Measurements from ENCODE around the gene EEF1A2.

EEF1A2 gene

DNA sequence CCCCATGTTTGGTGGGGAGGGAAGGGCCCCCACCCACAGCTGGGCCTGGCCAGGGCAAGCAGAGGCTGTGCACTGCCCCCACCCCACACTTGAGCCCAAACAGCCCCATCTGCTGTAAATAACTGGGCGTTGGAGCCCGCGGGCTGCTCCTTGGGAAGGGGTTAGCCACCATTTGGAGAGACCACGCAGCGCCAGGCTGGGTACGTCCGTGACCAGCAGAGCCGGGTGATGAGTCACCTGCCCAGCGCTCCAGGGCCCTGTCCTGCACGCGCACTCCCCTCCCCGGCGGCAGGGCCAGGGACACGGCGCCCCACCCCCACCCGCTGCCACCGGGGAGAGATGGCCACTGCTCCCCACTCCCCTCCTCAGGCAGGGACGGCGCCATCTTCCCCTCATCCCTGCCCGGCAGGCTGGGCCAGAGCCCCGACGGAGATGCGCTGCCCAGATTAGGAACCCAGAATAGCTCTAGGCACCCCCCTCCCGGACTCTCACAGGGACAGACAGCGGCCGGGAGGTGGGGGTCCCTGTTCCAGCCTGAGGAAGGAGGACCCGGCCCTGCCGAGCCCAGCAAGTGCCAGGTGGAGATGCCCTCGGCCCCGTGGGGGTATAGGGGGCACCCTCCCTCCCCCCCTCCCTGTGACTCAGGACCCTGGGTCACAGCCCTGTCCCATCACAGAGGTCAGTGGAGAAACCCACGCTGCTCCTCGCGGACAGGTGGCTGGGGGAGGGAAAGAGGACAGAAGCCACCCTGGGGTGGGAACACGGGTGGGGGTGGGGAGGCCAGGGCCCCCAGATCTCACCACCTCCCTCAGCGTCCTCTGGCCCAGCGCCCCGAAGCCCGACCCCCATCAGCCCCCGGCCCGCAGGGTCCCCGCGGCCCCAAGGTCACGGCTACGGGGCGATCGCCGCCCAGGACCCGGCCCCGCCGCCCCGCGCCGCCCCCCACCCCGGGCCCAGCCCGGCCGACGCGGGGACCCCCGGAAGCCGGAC lies 642 bp downstream of the EEF1A2 start:
- DNase-seq = peak in 1 of 2 experiments; percentile 26

DNA sequence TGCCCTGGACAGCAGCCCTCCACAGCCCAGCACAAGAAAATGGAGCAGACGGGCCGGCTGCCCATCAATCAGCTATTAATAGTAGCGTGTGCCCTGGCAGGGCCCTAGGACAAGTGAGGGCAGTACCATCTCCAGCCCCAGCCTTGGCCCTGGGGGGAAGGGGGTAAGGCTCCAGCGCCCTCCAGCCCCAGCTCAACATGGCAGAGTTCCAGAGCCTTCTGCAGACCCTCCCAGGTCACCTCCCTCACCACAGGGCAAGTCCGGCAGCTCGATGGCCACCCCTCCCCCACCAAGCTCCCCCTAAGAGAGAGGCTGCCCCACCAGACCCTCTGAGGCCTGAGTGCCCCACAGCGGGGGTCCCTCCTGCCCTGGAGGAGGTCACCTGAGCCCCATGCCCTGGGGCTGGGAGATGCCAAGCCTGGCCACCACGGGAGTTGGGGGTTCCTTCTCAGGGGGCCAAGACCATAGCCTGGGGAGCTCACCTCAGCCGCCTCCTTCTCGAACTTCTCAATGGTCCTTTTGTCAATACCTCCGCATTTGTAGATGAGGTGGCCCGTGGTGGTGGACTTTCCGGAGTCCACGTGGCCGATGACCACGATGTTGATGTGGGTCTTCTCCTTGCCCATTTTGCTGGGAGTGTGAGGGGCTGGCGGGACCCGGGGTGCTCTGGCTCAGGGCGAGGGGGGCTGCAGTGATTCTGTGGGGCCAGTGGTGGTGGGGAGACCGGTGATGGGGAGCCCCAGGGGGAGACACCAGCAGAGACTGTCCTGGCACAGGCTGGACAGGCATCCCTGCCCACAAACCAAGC lies 1.5 kb downstream of the EEF1A2 start:
- DNase-seq = no peak

DNA sequence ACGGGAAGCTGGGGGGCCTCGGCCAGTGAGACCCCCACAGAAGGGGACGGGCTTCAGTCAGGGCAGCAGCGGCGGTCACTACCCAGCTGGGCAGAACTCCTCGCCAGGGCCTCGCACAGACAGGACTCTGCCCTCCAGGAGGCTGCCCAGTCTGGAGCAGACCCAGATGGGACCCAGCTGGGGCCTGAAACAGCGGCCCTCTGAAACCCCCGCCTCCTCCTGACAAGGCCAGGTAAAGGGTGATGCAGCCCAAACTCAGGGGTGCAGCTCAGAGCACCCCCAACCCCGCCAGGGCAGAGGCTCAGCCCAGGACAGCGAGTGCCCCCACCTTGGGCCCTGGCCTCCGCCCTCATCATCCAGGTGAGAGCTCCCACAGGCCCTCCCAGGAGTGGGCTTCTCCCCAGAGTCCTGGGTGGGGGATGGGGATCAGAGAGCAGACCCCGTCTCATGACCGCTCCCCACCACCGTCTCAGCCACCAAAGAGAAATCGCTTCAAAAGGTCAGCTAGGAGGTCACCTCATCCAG lies 2.2 kb downstream of the EEF1A2 start:
- no peak for DNase-seq

DNA sequence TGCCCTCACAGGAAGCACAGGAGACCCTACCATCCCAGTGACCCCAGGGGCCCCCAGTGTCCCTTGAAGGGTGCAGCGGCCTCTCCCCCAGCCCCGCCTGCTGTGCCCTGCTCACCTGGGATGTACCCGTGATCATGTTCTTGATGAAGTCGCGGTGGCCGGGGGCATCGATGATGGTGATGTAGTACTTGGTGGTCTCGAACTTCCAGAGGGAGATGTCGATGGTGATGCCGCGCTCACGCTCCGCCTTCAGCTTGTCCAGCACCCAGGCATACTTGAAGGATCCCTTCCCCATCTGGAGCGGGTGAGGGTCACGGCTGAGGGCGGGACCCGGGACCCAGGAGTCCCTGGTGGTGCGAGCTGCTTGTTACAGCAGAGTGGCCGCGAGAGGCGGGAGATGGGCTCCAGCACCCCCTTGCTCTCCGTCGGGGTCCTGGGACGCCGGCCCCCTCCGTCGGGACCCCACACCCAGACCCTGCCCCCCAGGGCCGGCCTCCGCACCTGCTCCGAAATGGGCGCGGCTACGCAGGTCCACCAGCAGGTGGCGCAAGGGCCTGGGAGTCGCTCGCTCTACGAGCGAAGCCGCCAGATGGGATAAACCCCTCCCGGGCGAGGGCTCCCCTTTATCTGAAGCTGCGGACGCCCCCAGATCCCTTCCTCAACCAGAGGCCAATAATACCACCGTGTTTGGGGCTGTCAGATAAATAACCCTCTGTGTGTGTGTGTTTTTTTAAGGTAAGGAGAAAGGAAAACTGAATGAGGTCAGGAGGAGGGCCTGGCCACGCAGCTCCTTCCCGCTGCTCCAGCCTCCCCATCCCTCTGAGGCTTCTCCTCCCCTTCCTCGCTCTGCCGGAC lies 2.9 kb downstream of the EEF1A2 start:
- DNase-seq = peak in 1 of 2 experiments; percentile 45

DNA sequence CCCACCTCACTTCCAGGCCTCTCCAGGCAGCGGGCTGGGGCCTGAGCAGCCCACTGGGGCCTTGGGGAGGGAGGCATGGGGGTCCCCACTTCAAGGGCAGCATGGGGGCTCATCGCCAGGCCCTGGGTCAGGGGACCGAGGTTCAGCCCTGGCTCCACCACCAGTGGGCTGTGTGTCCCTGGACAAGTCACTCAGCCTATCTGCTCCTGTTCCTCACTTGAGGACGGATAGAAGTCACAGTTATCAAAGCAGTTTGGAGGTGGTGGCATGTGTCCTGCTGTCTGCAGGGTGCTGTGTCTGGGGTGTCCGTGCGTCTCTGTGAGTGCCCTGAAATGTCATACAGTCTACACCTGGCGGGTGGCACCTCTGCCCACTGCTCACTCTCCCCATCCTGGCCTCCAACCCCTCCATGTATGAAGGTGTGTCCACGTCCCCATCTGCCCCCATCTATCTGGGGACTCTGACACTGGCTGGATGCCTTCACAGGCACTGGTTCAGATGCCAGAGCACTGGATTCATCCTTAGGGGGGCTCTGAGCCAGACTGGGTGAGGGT lies 3.6 kb downstream of the EEF1A2 start:
- DNase-seq = no peak

DNA sequence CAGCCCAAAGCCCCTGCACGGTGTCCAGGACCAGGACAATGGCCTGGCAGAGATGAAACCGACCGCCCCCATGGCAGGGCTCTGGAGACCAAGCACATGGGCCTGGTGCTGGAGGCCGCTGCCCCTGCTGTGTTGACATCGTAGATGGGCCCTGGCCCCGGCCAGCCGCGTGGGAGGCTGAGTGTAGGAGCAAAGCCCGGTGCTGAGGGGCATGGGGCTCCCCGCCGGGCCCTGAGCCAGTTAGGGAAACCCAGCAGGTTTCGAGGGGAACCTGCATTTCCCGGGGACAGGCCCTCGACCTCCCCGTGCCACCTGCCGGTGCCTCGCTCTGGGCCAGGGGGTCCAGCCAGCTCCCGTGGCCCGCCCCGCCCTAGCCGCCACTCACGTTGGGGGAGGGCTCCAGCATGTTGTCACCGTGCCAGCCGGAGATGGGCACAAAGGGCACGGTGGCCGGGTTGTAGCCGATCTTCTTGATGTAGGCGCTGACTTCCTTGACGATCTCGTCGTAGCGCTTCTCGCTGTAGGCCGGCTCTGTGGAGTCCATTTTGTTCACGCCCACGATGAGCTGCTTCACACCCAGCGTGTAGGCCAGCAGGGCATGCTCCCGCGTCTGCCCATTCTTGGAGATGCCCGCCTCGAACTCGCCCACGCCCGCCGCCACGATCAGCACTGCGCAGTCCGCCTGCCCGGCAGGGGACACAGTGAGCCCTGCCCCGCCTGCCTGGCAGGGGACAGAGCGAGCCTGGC lies 4.3 kb downstream of the EEF1A2 start:
- DNase-seq = no peak

DNA sequence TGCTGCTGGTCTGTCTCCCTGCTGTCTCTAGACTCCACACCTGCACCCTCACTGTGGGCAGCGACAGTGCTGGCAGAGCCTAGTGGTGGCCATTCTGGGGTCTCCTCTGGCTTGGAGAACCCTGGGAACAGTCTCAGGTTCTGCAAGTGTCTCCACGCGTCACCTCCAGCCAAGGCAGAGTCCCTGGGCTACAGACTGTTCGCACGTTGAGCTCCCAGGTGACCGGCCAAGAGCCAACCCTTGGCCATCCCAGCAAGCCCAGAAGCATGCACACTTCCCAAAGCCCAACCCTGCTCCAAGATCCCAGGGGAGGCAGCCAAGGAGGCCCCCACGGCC lies 4.8 kb downstream of the EEF1A2 start:
- no peak for DNase-seq

DNA sequence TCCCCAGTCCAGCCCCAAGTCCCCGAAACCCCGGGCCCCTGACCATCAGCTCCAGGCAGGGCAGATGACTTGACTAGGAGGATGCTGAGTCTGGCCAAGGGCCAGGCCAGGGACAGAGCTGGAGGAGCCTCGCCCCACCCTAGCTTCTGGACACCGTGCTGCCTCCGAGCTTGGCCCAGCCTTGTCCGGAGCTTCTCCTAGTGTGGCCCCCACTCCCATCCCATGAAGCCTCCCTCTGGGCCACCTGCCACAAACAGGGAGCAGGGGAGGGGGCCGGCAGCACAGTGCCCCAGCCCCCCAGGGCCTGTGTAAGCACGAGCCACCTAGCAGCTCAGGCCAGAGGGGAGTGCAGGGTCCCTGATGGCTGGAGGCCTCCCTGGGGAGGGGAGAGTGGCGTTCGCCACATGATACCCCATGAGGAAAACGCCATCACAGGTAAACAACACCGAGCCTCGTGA lies 5.3 kb downstream of the EEF1A2 start:
- no peak for DNase-seq

DNA sequence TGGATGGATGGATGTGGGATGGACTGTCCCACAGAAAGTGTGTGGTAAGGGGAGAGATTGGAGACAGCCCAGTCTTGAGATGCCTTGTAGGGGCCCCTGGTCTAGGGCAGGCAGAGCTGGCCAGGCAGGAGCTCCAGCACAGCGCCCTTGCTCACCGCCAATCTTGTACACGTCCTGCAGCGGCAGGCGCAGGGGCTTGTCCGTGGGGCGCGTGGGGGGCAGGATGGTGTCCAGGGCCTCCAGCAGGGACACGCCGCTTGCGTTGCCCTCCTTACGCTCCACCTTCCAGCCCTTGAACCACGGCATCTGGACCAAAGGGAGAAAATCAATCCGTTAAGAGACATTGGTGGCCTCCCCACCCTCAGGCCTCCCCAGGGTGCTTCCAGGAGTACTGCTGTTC lies 5.9 kb downstream of the EEF1A2 start:
- DNase-seq = no peak

DNA sequence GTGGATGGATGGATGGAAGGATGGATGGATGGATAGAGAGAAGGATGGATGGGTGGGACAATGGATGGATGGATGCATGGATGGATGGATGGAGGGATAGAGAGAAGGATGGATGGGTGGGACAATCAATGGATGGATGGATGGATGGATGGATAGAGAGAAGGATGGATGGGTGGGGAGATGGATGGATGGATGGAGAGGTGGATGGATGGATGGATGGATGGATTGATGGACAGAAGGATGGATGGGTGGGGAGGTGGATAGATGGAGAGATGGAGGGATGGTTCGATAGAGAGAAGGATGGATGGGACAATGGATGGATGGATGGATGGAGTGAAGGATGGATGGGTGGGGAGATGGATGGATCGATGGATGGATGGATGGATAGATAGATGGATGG lies 6.4 kb downstream of the EEF1A2 start:
- DNase-seq = no peak

DNA sequence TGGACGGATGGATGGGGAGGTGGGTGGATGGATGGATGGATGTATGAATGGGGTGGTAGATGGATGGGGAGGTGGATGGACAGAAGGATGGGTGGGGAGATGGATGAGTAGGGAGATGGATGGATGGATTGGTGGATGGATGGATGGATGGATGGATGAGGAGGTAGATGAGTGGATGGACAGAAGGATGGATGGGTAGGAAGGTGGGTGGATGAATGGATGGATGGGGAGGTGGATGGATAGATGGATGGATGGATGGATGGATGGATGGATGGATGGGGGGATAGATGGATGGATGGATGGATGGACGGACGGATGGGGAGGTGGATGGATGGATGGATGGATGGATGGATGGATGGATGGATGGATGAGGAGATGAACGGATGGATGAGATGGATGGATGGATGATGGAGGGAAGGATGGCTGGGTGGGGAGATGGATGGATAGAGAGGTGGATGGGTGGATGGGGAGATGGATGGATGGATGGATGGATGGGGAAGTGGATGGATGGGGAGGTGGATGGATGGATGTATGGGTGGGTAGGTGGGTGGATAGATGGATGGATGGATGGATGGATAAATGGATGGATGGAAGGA lies 7.2 kb downstream of the EEF1A2 start:
- DNase-seq = no peak

DNA sequence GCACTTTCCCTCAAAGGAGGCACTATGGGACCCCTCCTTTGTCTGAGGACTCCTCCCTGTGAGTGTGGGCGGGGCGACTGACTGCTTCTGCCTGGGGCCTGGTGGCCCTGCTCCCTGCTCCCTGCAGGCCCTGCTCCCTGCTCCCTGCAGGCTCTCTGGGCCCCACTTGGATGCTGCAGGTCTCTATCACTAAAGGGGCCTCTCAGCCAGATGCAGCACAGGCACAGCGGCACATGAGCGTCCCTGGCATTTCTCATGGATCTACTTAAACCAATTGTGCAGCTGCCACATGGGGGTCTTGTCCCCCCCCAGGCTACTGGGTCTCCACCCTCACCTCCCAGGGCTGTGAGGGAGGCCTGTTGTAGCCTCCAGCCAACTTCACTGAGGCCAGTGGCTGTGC lies 7.8 kb downstream of the EEF1A2 start:
- no peak for DNase-seq

DNA sequence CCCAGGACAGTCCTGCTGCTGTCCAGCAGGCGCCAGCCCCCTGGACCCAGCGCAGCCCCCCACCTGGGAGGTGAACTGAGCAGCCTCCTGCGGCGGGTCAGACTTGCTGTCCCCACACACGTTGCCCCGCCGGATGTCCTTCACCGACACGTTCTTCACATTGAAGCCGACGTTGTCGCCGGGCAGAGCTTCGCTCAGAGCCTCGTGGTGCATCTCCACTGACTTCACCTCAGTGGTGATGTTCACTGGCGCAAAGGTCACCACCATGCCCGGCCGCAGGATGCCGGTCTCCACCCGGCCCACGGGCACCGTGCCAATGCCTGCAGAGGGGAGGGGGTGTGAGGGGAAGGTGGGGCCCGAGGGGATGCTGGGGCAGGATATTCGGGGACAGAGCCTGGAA lies 8.5 kb downstream of the EEF1A2 start:
- DNase-seq = no peak

DNA sequence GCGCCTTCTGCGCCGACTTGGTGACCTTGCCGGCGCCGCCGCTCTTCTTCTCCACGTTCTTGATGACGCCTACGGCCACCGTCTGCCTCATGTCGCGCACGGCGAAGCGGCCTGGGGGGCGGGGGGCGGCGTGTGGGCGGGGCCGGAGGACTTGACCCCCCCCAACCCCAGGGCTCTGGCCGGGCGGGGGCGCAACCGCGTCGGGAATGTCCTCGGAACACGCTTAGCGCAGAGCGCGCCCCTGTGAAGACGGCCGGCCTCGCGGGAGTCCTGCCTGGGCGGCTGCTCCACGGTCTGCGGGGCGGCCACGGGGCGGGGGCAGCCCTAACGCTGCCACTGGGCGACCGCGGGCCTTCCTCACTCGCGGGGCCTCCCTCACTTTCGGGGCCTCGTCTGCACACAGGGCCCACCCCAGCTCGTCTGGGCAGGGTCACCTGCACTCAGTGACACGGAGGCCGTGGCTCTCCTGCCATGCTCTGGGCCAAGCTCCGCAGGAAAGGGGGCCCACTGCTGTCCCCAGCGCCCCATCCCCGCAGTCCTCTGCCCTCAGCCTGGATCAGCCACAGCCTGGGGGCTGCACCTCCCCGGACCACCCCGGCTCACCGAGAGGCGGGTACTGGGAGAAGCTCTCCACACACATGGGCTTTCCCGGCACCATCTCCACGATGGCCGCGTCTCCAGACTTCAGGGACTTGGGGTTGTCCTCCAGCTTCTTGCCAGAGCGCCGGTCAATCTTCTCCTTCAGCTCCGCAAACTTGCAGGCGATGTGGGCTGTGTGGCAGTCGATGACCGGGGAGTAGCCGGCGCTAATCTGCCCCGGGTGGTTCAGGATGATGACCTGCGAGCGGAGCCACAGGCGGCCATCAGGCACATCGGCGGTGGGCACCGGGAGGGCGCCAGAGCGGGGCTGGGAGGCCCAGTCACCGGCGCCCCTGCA lies 10.3 kb downstream of the EEF1A2 start:
- no peak for DNase-seq

DNA sequence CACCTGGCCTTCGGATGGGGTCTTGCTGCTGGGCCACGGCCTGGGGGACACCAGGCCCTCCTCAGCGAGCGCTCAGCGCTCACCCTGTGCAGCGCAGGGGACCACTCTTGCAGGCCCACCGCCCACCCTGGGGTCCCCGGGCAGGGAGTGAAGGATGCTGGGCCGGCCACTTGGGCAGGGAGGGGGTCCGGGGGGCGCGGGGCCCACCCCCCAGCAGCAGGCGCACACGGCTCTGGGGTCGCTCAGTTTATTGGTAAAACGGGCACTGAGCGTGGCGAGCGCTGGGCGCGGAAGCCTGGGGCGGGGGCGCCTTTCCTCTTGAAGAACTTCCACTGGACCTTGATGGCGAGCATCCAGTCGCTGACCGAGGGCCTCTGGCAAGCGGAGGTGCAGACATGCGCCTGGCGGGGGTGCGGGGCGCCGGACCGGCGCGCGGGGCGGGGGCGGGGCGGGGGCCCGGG lies 11.1 kb downstream of the EEF1A2 start:
- DNase-seq = no peak

DNA sequence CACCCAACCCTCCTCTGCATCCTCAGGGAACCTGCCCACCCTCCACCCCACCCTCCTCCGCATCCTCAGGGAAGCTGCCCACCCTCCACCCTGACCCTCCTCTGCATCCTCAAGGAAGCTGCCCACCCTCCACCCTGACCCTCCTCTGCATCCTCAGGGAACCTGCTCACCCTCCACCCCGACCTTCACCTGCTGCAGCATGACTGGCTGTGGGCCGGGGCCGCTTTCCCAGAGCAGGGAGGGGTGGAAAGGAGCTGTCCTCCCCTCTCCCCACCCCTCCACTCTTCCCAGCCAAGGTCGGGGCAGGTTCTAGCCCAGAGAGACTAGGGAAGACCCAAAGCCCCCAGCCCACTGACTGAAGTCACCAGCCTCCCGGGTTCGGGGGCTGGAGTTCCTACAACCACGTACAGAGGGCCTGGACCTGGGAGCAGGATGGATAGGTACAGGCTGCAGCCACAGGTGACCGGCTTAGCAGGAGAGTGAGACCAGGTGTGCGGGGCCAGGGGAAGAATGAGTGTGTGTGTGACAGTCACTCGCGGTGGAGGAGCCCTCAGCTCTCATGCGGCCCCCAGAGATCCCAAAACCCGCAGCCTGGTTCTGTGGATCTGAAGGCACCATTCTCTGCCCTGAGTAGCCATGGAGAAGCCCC lies 11.6 kb downstream of the EEF1A2 start:
- no peak for DNase-seq

DNA sequence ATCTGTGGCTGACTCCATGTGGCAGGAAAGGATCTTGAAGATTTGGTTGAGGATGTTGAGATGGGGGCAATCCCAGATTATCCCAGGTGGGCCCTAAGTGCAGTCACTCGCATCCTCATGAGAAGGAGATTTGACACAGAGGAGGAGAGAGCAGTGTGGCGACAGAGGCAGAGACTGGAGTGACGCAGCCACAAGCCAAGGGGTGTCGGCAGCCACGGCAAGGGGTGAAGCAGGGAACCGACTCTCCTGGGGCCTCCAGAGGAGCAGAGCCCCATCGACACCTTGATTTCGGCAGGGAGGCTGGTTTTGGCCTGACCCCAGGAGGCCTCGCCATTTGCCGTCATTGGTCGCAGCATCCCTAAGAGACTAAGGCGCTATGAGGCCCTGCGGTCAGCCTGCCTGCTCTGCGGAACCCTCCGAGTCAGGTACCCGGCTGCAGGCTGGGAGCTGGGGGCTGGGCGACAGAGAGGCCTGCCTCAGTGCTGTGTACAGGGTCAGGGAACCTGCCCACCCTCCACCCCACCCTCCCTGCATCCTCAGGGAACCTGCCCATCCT lies 12.5 kb downstream of the EEF1A2 start:
- DNase-seq = no peak

DNA sequence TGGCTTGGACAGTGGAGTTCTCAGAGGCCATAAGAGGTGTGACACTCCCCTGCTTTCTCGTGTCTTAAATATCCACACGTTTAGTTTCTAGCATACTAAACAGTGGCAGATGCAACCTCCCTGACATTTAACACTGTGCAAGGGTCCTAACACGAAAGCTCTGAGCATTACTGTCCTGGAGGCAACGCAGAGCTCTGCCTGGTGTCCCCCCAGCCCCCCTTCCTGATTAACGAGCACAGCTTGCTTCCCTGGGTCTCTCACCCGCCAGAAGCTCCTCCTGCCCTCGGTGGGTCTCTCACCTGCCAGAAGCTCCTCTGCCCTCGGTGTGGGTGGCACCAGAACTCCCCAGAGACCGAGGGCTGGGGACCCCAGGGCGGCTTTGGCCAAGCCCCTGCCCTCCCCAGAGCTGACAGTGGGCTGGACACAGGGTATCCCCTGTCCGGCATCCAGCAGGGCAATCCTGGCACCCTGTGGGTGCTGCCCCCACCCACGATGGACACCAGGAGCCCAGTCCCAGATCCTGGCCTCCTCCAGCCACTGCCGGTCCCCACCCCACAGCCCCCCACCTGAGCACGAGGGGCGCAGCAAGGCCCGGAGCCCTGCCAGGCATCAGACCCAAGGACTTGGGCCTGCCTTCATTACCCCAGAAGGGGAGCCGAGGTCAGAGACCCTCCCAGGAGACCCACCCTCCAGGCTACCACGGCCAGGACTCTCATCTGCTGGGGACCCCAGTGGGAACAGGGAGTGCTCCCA lies 14.1 kb downstream of the EEF1A2 start:
- DNase-seq = no peak
